ENCODE data around the gene TMEM106C. TPM values are rescaled to one million over a fixed set of nuclear protein-coding genes. Genes with fewer than 3 reads are reported as not detected.

TMEM106C gene
- total and polyA plus RNA-seq, 2 of the 4 experiments (the other 2 are of a cell fraction), result 72.1 to 74.6 TPM

- no peak overlapping the region for H3K27ac ChIP-seq (ENCODE audit: insufficient read depth, low read length)
- no peak overlapping the region for H2BK20ac ChIP-seq (ENCODE audit: low read depth, low read length)
- H2AK9ac ChIP-seq (replicated peaks; ENCODE audit: low read depth, low read length, poor library complexity), result no peak overlapping the region
- POLR2A ChIA-PET (ENCODE audit: unreplicated experiment), result no interaction called here
- no peak for ATAC-seq (ENCODE audit: low read depth)
- intact Hi-C loops (cut with micrococcal nuclease), result no loop called here
- H3K14ac ChIP-seq (replicated peaks; ENCODE audit: low read depth, low read length), result no peak overlapping the region
- H3K79me1 ChIP-seq (ENCODE audit: low read depth in 1 of 2, low read length in 2 of 2), result no peaks in the 10 kb centered on the region
- no peak overlapping the region for H2BK120ac ChIP-seq (ENCODE audit: low read depth, low read length)
- no peak overlapping the region for H4K91ac ChIP-seq (ENCODE audit: insufficient read depth, low read depth, low read length)
- no peak overlapping the region for H3K4ac ChIP-seq (ENCODE audit: low read depth, low read length)
- H3K9me1 ChIP-seq (ENCODE audit: insufficient read depth, low read length), result 0 out of 2 replicates have a peak, but pooled peaks cover 2% of the 10 kb centered on the region
- no peak overlapping the region for H4K8ac ChIP-seq (ENCODE audit: low read depth in 2 of 2, low read length in 2 of 2)
- H2AFZ ChIP-seq (replicated peaks; ENCODE audit: low read length, poor library complexity), result no peak overlapping the region
- no peak overlapping the region for H3K56ac ChIP-seq (ENCODE audit: extremely low read depth, insufficient read depth, low read length)
- H3K27me3 ChIP-seq (ENCODE audit: control insufficient read depth, insufficient read depth, low read length), result peaks cover 47% of the 10 kb centered on the region
- CTCF ChIA-PET, result no interaction called here
- in situ Hi-C loops (cut with MboI; ENCODE audit: low sequenced_read_pairs), result no loop called here
- H3K4me1 ChIP-seq (ENCODE audit: control insufficient read depth, insufficient read depth, low read length), result no peaks in the 10 kb centered on the region
- WGBS, 2 experiments (ENCODE audit: extremely low coverage in 2 of 2, insufficient read length in 1 of 2), result 50% methylated on average over 2 of the region's 6 CpGs; no CpG with 5 or more reads in 1 of the 2 experiments
- no peak overlapping the region for H4K5ac ChIP-seq (ENCODE audit: low read depth, low read length)
- DNase-seq, result no peak
- TF ChIP-seq CTCF (conservative IDR thresholded peaks at IDR 0.05; ENCODE audit: low read depth, low read length), result no peak
- H3K9me3 ChIP-seq (ENCODE audit: control insufficient read depth, insufficient read depth, low read length), result no peaks in the 10 kb centered on the region
- dilution Hi-C loops (cut with HindIII; ENCODE audit: low sequenced_read_pairs, unreplicated experiment), result no loop called here
- no peak overlapping the region for H2BK15ac ChIP-seq (ENCODE audit: low read depth, low read length)
- no peaks in the 10 kb centered on the region for H3K36me3 ChIP-seq (ENCODE audit: control insufficient read depth, insufficient read depth, low read length)
- H3K18ac ChIP-seq (ENCODE audit: low read depth, low read length), result no peak overlapping the region
- H2BK5ac ChIP-seq (ENCODE audit: low read depth, low read length, poor library complexity, severe bottlenecking), result no peak overlapping the region
- no peak overlapping the region for H3K9ac ChIP-seq (ENCODE audit: low read depth, low read length)
- H3K4me3 ChIP-seq (ENCODE audit: insufficient read depth, low read depth, low read length), result no peak overlapping the region
- no peak overlapping the region for H3K23ac ChIP-seq (ENCODE audit: low read depth, low read length)
- no peak overlapping the region for H2AK5ac ChIP-seq (ENCODE audit: low read depth, low read length)
- no peak overlapping the region for H3K4me2 ChIP-seq (ENCODE audit: low read depth, low read length)
- BruUV-seq (replicated peaks), result no TSS peak
- no peaks in the 10 kb centered on the region for H4K20me1 ChIP-seq (ENCODE audit: insufficient read depth, low read length)
These were observed 42.5 kb upstream of the TMEM106C start for GRCh38 chr12:47920913-47921312.

All from IMR-90 (cell line).